DND-41 (cell line): ENCODE measurements around the gene VN1R2.
A peak's percentile ranks its signal among the peaks of the same experiment; 100 is the strongest.
"Not testable (repeated sequence)": the region's sequence is repeated elsewhere in the genome, so short reads cannot be mapped to it uniquely, and the experiment has no call there.

Experiments used
- ATAC-seq: fragments of 200-7000 bp; cut with Tn5 transposase; 3 replicates; pipeline ENCODE4 v1.9.1; 2021; ENCODE audit warnings: low read depth; ENCODE audit not compliant: insufficient read depth
- DNase-seq: peaks from one replicate; pipeline ENCODE4 v3.0.0-alpha.2; 2020
- H2AFZ ChIP-seq: 2 replicates; pipeline ENCODE4 v1.6.0; 2012; ENCODE audit warnings: low read depth, low read length
- H3K27ac ChIP-seq: 2 replicates; pipeline ENCODE4 v1.5.1; 2012; ENCODE audit warnings: low read length, inconsistent platforms
- H3K27me3 ChIP-seq: fragments of 200-600 bp; sonication (generic); 2 replicates; pipeline ENCODE4 v1.6.0; 2012; ENCODE audit warnings: low read length, mild to moderate bottlenecking, inconsistent platforms; ENCODE audit not compliant: insufficient read depth, poor library complexity
- H3K36me3 ChIP-seq: 2 replicates; pipeline ENCODE4 v1.5.1; 2012; ENCODE audit warnings: low read length, inconsistent platforms; ENCODE audit not compliant: insufficient read depth
- H3K4me1 ChIP-seq: 2 replicates; pipeline ENCODE4 v1.5.1; 2012; ENCODE audit warnings: mild to moderate bottlenecking, low read length; ENCODE audit not compliant: insufficient read depth
- H3K4me2 ChIP-seq: 2 replicates; pipeline ENCODE4 v1.6.0; 2012; ENCODE audit warnings: mild to moderate bottlenecking, moderate library complexity, low read length, inconsistent platforms; ENCODE audit not compliant: insufficient read depth
- H3K4me3 ChIP-seq, 2 experiments: fragments of 200-600 bp in 1 of 2; shearing (Covaris generic) in 1 of 2; 2 replicates each; pipeline ENCODE4 v1.5.1; 2012 to 2016; ENCODE audit warnings: inconsistent platforms in 2 of 2, low read length in 2 of 2, mild to moderate bottlenecking in 2 of 2, low read depth in 1 of 2, moderate library complexity in 1 of 2
- H3K79me2 ChIP-seq: 2 replicates; pipeline ENCODE4 v1.6.0; 2012; ENCODE audit warnings: low read length, inconsistent platforms; ENCODE audit not compliant: insufficient read depth
- H3K9ac ChIP-seq: 2 replicates; pipeline ENCODE4 v1.6.0; 2012; ENCODE audit warnings: low read depth, mild to moderate bottlenecking, inconsistent platforms, low read length, moderate library complexity
- H3K9me3 ChIP-seq: 2 replicates; pipeline ENCODE4 v1.5.1; 2012; ENCODE audit warnings: low read length, moderate library complexity, mild to moderate bottlenecking, inconsistent platforms; ENCODE audit not compliant: insufficient read depth, severe bottlenecking
- H4K20me1 ChIP-seq: 2 replicates; pipeline ENCODE4 v1.6.0; 2012; ENCODE audit warnings: low read length; ENCODE audit not compliant: insufficient read depth
- EZH2 ChIP-seq: IDR thresholded peaks from 3 replicates; pipeline ENCODE4 v1.6.1; 2012; ENCODE audit warnings: borderline replicate concordance, low read depth, mild to moderate bottlenecking, moderate library complexity, low read length, inconsistent platforms; ENCODE audit not compliant: severe bottlenecking
- TF ChIP-seq, protein P1 (sequence below): IDR thresholded peaks from 2 replicates; pipeline ENCODE4 v1.5.1; 2012; ENCODE audit warnings: borderline replicate concordance, low read length, moderate library complexity, mild to moderate bottlenecking; ENCODE audit not compliant: poor library complexity, severe bottlenecking; ENCODE audit errors: extremely low read depth

Gene VN1R2

DNA sequence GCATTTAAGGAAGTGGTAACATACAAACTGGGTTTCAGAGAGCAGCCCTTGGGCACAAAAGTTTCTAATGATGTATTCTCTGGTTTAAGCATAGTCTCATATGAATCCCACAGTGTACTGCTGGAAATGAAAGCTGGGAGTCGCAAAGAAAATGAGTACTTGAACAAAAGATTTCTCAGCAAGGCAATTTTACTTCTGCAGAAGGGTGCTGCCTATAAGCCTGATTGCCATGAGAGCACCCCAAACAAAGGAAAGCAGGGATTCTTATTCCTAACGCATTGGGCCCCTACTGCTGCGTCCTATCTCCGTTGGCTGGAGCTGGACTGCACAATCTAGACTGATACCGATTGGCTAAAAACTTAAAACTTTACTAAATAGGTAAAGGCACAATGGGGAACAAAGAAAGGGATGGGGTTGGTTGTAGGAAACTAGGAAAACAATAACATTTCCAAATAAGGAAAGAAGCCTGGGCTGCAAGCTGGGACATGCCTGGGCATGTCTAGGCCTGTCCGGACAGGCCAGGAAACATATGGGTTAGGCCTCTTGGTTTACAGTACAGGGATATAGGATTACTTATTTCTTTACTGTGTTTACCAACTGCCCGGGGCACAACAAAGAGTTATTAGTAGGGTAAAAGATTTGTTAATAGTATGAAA, 36.8 kb downstream of the VN1R2 start:
- TF ChIP-seq EZH2: no peak
- DNase-seq (no peak), ATAC-seq (no peak)
- Histone ChIP-seq H3K4me3 (no peak overlapping the region), H3K79me2 (no peaks in the 10 kb centered on the region), H3K36me3 (no peaks in the 10 kb centered on the region), H3K9ac (no peak overlapping the region), H3K4me1 (no peaks in the 10 kb centered on the region), H3K27ac (no peak overlapping the region), H3K27me3 (no peaks in the 10 kb centered on the region), H4K20me1 (no peaks in the 10 kb centered on the region), H3K4me2 (no peak overlapping the region), H2AFZ (no peak overlapping the region), H3K9me3 (peaks cover 19% of the 10 kb centered on the region)

DNA sequence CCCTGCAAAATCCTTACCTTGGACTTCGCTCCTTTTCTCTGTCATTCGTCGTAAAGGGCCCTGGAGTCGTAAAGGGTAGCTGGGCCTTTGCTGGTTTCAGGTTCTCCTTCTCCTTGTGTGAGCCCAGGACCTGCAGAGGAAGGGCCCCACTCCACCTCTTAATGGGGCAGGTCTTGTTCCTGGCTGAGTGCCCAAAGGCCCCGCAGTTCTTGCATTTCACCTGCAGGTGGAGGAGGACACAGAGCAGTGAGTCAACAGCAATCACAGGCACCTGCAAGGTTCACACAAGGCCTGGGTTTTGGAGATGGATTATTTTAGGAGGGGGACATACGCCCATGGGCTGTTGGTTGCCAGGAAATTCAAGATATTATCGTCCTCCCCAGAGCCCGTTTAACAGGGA, 43.2 kb downstream of the VN1R2 start:
- DNase-seq (peak; percentile 49), ATAC-seq (peak; percentile 66)
- not testable (repeated sequence) for H3K27ac ChIP-seq, H3K79me2 ChIP-seq, H3K9me3 ChIP-seq, H3K36me3 ChIP-seq, H4K20me1 ChIP-seq, H3K4me3 ChIP-seq, H3K4me1 ChIP-seq, H3K9ac ChIP-seq, H2AFZ ChIP-seq, H3K4me2 ChIP-seq, H3K27me3 ChIP-seq

DNA sequence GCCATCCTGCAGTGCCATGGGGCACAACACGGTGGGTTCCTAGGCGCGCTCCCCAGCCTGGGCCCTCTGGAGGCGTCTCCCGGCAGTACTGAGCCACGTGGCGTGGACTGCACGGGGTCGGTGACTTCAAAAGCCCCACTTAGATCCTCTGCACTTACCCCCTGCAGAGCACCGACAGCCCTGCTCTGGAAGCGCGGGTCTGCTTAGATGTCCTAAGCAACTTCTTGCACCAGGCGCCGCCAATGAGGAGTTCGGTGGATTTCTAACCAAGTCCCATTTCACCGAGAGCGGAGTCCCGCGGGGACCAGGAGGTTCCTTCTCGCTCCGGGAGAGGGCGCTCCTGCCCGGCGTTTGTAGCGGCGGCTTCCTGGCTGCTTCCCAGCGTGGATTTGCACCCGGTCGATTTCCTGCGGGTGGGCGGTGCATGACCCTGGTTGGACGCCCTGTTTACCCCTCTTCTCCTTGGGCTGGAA, 50.3 kb downstream of the VN1R2 start:
- Histone ChIP-seq H3K4me3 (peak overlapping the region in 1 of 2 experiments; percentile 53; a peak in 2 of 4 replicates), H3K9ac (peak overlapping the region; percentile 43; the same call in 1 of the 2 replicates), H3K27me3 (peaks cover 19% of the 10 kb centered on the region), H3K27ac (no peak overlapping the region), H3K79me2 (no peaks in the 10 kb centered on the region), H3K4me2 (peak overlapping the region; percentile 77), H3K4me1 (peaks cover 9% of the 10 kb centered on the region; the same call in 1 of the 2 replicates), H2AFZ (peak overlapping the region; percentile 81), H4K20me1 (no peaks in the 10 kb centered on the region), H3K9me3 (no peaks in the 10 kb centered on the region), H3K36me3 (no peaks in the 10 kb centered on the region)
- peak; percentile 61 for DNase-seq
- no peak for TF ChIP-seq EZH2
- TF ChIP-seq, protein P1, sequence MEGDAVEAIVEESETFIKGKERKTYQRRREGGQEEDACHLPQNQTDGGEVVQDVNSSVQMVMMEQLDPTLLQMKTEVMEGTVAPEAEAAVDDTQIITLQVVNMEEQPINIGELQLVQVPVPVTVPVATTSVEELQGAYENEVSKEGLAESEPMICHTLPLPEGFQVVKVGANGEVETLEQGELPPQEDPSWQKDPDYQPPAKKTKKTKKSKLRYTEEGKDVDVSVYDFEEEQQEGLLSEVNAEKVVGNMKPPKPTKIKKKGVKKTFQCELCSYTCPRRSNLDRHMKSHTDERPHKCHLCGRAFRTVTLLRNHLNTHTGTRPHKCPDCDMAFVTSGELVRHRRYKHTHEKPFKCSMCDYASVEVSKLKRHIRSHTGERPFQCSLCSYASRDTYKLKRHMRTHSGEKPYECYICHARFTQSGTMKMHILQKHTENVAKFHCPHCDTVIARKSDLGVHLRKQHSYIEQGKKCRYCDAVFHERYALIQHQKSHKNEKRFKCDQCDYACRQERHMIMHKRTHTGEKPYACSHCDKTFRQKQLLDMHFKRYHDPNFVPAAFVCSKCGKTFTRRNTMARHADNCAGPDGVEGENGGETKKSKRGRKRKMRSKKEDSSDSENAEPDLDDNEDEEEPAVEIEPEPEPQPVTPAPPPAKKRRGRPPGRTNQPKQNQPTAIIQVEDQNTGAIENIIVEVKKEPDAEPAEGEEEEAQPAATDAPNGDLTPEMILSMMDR: peak; percentile 78
- ATAC-seq: peak; percentile 80
